SJCRH30 (cell line): ENCODE measurements around the gene WIZ. TPM values are rescaled to one million over a fixed set of nuclear protein-coding genes. Genes with fewer than 3 reads are reported as not detected.
"Not testable (repeated sequence)": the region's sequence is repeated elsewhere in the genome, so short reads cannot be mapped to it uniquely, and the experiment has no call there.

Experiments used
- DNase-seq, 2 experiments: peaks; one replicate each; pipeline ENCODE4 v3.0.0-alpha.2; 2015 to 2020
- H3K27ac ChIP-seq: fragments of 250-450 bp; sonication (Bioruptor Pico); 2 replicates; pipeline ENCODE4 v1.5.1; 2020; ENCODE audit warnings: mild to moderate bottlenecking, moderate library complexity
- H3K27me3 ChIP-seq: fragments of 250-450 bp; sonication (Bioruptor Pico); 2 replicates; pipeline ENCODE4 v1.5.1; 2020; ENCODE audit warnings: mild to moderate bottlenecking, moderate library complexity
- H3K36me3 ChIP-seq: fragments of 250-450 bp; sonication (Bioruptor Pico); 2 replicates; pipeline ENCODE4 v1.5.1; 2020; ENCODE audit warnings: mild to moderate bottlenecking, moderate library complexity
- H3K4me1 ChIP-seq: fragments of 250-450 bp; sonication (Bioruptor Pico); 2 replicates; pipeline ENCODE4 v1.5.1; 2020; ENCODE audit warnings: mild to moderate bottlenecking, moderate library complexity
- H3K4me3 ChIP-seq: fragments of 250-450 bp; sonication (Bioruptor Pico); 2 replicates; pipeline ENCODE4 v1.5.1; 2020; ENCODE audit warnings: mild to moderate bottlenecking, moderate library complexity
- H3K9me3 ChIP-seq: fragments of 250-450 bp; sonication (Bioruptor Pico); replicated peaks from 2 replicates; pipeline ENCODE4 v1.5.1; 2020; ENCODE audit warnings: mild to moderate bottlenecking, moderate library complexity
- total RNA-seq: library from RNA; depleted of rRNA; stranded (reverse); fragments of >200 nt; shearing (Covaris generic); gene quantifications from 2 replicates; pipeline ENCODE4 v1.2.3, GENCODE V29; 2014

WIZ gene
- total RNA-seq, 1 experiment from 2014 or later = 23.8 TPM

- H3K36me3 ChIP-seq = peaks cover 84% of the 10 kb centered on the region
Observed at GRCh38 chr19:15399234-15399515, 50.6 kb downstream of the WIZ start.

GRCh38 chr19:15398501-15399233 is 51.1 kb downstream of the WIZ start:
- Histone ChIP-seq H3K36me3 (peaks cover 88% of the 10 kb centered on the region), H3K9me3 (no peaks in the 10 kb centered on the region), H3K27me3 (no peaks in the 10 kb centered on the region), H3K4me3 (no peak overlapping the region), H3K27ac (no peak overlapping the region), H3K4me1 (no peaks in the 10 kb centered on the region)
- DNase-seq = no peak

More at GRCh38 chr19:15399234-15399515, 50.6 kb downstream of the WIZ start:
- no peak for DNase-seq
- Histone ChIP-seq H3K4me3 (no peak overlapping the region), H3K27me3 (no peaks in the 10 kb centered on the region), H3K27ac (no peak overlapping the region), H3K4me1 (no peaks in the 10 kb centered on the region), H3K9me3 (no peaks in the 10 kb centered on the region)

GRCh38 chr19:15397782-15398181 is 52.0 kb downstream of the WIZ start:
- Histone ChIP-seq H3K4me3 (no peak overlapping the region), H3K36me3 (peaks cover 89% of the 10 kb centered on the region), H3K27ac (no peak overlapping the region), H3K4me1 (no peaks in the 10 kb centered on the region), H3K27me3 (no peaks in the 10 kb centered on the region), H3K9me3 (no peaks in the 10 kb centered on the region)
- no peak for DNase-seq

- no peak for DNase-seq
- no peaks in the 10 kb centered on the region for H3K9me3 ChIP-seq
- no peaks in the 10 kb centered on the region for H3K27me3 ChIP-seq
- H3K4me3 ChIP-seq = no peak overlapping the region
- H3K36me3 ChIP-seq = peaks cover 88% of the 10 kb centered on the region
- H3K27ac ChIP-seq = no peak overlapping the region
- no peaks in the 10 kb centered on the region for H3K4me1 ChIP-seq
Observed at GRCh38 chr19:15397236-15397635, 52.5 kb downstream of the WIZ start.

GRCh38 chr19:15396436-15396835 is 53.3 kb downstream of the WIZ start:
- no peak overlapping the region for H3K27ac ChIP-seq
- H3K27me3 ChIP-seq = no peaks in the 10 kb centered on the region
- DNase-seq = no peak
- H3K36me3 ChIP-seq = peaks cover 89% of the 10 kb centered on the region
- H3K9me3 ChIP-seq = no peaks in the 10 kb centered on the region
- no peak overlapping the region for H3K4me3 ChIP-seq
- H3K4me1 ChIP-seq = no peaks in the 10 kb centered on the region

- not testable (repeated sequence) for H3K27me3 ChIP-seq, H3K4me3 ChIP-seq, DNase-seq, H3K4me1 ChIP-seq, H3K27ac ChIP-seq, H3K9me3 ChIP-seq
- H3K36me3 ChIP-seq = peaks cover 87% of the 10 kb centered on the region
Observed at GRCh38 chr19:15395251-15395650, 54.5 kb downstream of the WIZ start.

GRCh38 chr19:15394426-15394825 is 55.3 kb downstream of the WIZ start:
- DNase-seq = no peak
- Histone ChIP-seq H3K9me3 (no peaks in the 10 kb centered on the region), H3K27me3 (no peaks in the 10 kb centered on the region), H3K4me1 (no peaks in the 10 kb centered on the region), H3K27ac (no peak overlapping the region), H3K4me3 (no peak overlapping the region), H3K36me3 (peaks cover 87% of the 10 kb centered on the region)

- H3K27ac ChIP-seq = no peak overlapping the region
- no peak overlapping the region for H3K4me3 ChIP-seq
- no peaks in the 10 kb centered on the region for H3K27me3 ChIP-seq
- H3K4me1 ChIP-seq = no peaks in the 10 kb centered on the region
- H3K36me3 ChIP-seq = peaks cover 85% of the 10 kb centered on the region
- H3K9me3 ChIP-seq = no peaks in the 10 kb centered on the region
- no peak for DNase-seq
Observed at GRCh38 chr19:15393963-15394362, 55.8 kb downstream of the WIZ start.

- Histone ChIP-seq H3K4me3 (no peak overlapping the region), H3K4me1 (no peaks in the 10 kb centered on the region), H3K36me3 (peaks cover 79% of the 10 kb centered on the region), H3K27me3 (no peaks in the 10 kb centered on the region), H3K9me3 (no peaks in the 10 kb centered on the region), H3K27ac (no peak overlapping the region)
- DNase-seq = no peak
Observed at GRCh38 chr19:15390814-15391213, 58.9 kb downstream of the WIZ start.

GRCh38 chr19:15381864-15382263 is 67.9 kb downstream of the WIZ start:
- no peak for DNase-seq
- no peak overlapping the region for H3K4me3 ChIP-seq
- no peak overlapping the region for H3K27ac ChIP-seq

GRCh38 chr19:15381429-15381828 is 68.3 kb downstream of the WIZ start:
- DNase-seq = no peak
- Histone ChIP-seq H3K4me3 (no peak overlapping the region), H3K4me1 (peaks cover 6% of the 10 kb centered on the region; the same call in 1 of the 2 replicates), H3K9me3 (no peaks in the 10 kb centered on the region), H3K27ac (no peak overlapping the region), H3K36me3 (peaks cover 17% of the 10 kb centered on the region), H3K27me3 (no peaks in the 10 kb centered on the region)

More at GRCh38 chr19:15381864-15382263, 67.9 kb downstream of the WIZ start:
- H3K36me3 ChIP-seq = peaks cover 22% of the 10 kb centered on the region
- peaks cover 5% of the 10 kb centered on the region; the same call in 1 of the 2 replicates for H3K4me1 ChIP-seq
- no peaks in the 10 kb centered on the region for H3K9me3 ChIP-seq
- H3K27me3 ChIP-seq = no peaks in the 10 kb centered on the region

GRCh38 chr19:15379999-15380647 is 69.6 kb downstream of the WIZ start:
- no peaks in the 10 kb centered on the region for H3K9me3 ChIP-seq
- peaks cover 6% of the 10 kb centered on the region; the same call in 1 of the 2 replicates for H3K4me1 ChIP-seq
- H3K27me3 ChIP-seq = no peaks in the 10 kb centered on the region
- peak overlapping the region; percentile 80 for H3K4me3 ChIP-seq
- H3K36me3 ChIP-seq = peaks cover 8% of the 10 kb centered on the region
- H3K27ac ChIP-seq = peak overlapping the region; percentile 43; the same call in 1 of the 2 replicates
- peak; percentile 68 to 71 for DNase-seq

- peak; percentile 99 to 100 for DNase-seq
- Histone ChIP-seq H3K27me3 (no peaks in the 10 kb centered on the region), H3K36me3 (peaks cover 7% of the 10 kb centered on the region), H3K4me3 (peak within 1 kb of the TSS; percentile 80), H3K27ac (peak within 1 kb of the TSS; percentile 84), H3K9me3 (no peaks in the 10 kb centered on the region), H3K4me1 (peaks cover 6% of the 10 kb centered on the region; the same call in 1 of the 2 replicates)
Observed at GRCh38 chr19:15379083-15379998, 70.4 kb downstream of the WIZ start, which contains the start of gene AKAP8. Gene AKAP8 (minus strand): TSS chr19:15379787. CDS start chr19:15379731, 56 bp downstream.

- Histone ChIP-seq H3K36me3 (peaks cover 11% of the 10 kb centered on the region), H3K27ac (peak overlapping the region; percentile 84), H3K27me3 (no peaks in the 10 kb centered on the region), H3K4me3 (peak overlapping the region; percentile 80), H3K9me3 (no peaks in the 10 kb centered on the region), H3K4me1 (peaks cover 6% of the 10 kb centered on the region; the same call in 1 of the 2 replicates)
- DNase-seq = peak; percentile 68 to 81
Observed at GRCh38 chr19:15378534-15379082, 71.1 kb downstream of the WIZ start.
